ENCODE data around the gene OR10A6.

- no peak for TF ChIP-seq CTCF (IDR thresholded peaks at IDR 0.05; ENCODE audit: borderline replicate concordance, extremely low read depth, low read length, poor library complexity, severe bottlenecking)
- no peak for TF ChIP-seq EZH2 (IDR thresholded peaks at IDR 0.05; ENCODE audit: borderline replicate concordance, low read depth, low read length, severe bottlenecking)
These were observed 10.5 kb upstream of the OR10A6 start, which contains the start of gene OR10A3 for GRCh38 chr11:7941608-7942007.

Data from DND-41 (cell line).